Posterior vena cava (tissue), 2 donors: ENCODE results near the gene RNF214. TPM values are rescaled to one million over a fixed set of nuclear protein-coding genes. Genes with fewer than 3 reads are reported as not detected.
"Not testable (repeated sequence)": the region's sequence is repeated elsewhere in the genome, so short reads cannot be mapped to it uniquely, and the experiment has no call there.

Experiments used
- DNase-seq: peaks from one replicate; pipeline ENCODE4 v3.0.0-alpha.2; 2020; ENCODE audit warnings: low spot score
- intact Hi-C, 2 donors: fragments of 100-400 bp; cut with DNase I; formaldehyde crosslinking; loops; one replicate each; pipeline versions ENCODE4 v1.14.1 to v1.14.2; 2022 to 2023
- total RNA-seq, 2 donors: library from RNA; stranded (reverse); fragmentation: NEBNext Ultra II Directional; extraction: Animal tissue kit (Norgen Biotek cat#: 25700); gene quantifications; one replicate each; pipeline ENCODE4 v1.2.1, GENCODE V29; 2021
- donor health status: DM: yes; HTN: yes; CAD: no.
- donor health status: DM: yes; HTN: yes; CAD: no.

Gene RNF214
- total RNA-seq, 2 donors from 2014 or later, result 24.8 to 25.7 TPM

GRCh38 chr11:117258576-117258975 is 26.1 kb downstream of the RNF214 start:
- no peak for DNase-seq
- intact Hi-C loops, result loop anchor here in 1 of 2 donors (1.0 kb wide), 1 partner anchor 37 kb away; no protein-coding TSS in a partner anchor

- intact Hi-C loops, result no loop called here
- DNase-seq, result no peak
Observed at GRCh38 chr11:117259417-117259816, 26.9 kb downstream of the RNF214 start.

- DNase-seq, result not testable (repeated sequence)
- intact Hi-C loops, result loop anchor here in 1 of 2 donors (10.0 kb wide), 1 partner anchor 730 kb away; no protein-coding TSS in a partner anchor
Observed at GRCh38 chr11:117264624-117265323, 32.3 kb downstream of the RNF214 start.

GRCh38 chr11:117265745-117266144 is 33.3 kb downstream of the RNF214 start:
- no peak for DNase-seq
- intact Hi-C loops, result loop anchor here in 1 of 2 donors (10.0 kb wide), 1 partner anchor 731 kb away; no protein-coding TSS in a partner anchor

GRCh38 chr11:117269856-117270255 is 37.4 kb downstream of the RNF214 start:
- intact Hi-C loops, result loop anchor here in 1 of 2 donors (10.0 kb wide), 1 partner anchor 735 kb away; no protein-coding TSS in a partner anchor
- no peak for DNase-seq

GRCh38 chr11:117271208-117271607 is 38.7 kb downstream of the RNF214 start:
- intact Hi-C loops, result no loop called here
- no peak for DNase-seq

GRCh38 chr11:117272175-117272574 is 39.7 kb downstream of the RNF214 start:
- DNase-seq, intact Hi-C loops: not testable (repeated sequence)

GRCh38 chr11:117273550-117274289 is 41.2 kb downstream of the RNF214 start:
- DNase-seq, result no peak
- intact Hi-C loops, result no loop called here

- DNase-seq, result no peak
- intact Hi-C loops, result no loop called here
Observed at GRCh38 chr11:117278347-117278746, 45.9 kb downstream of the RNF214 start.

- no peak for DNase-seq
- intact Hi-C loops, result no loop called here
Observed at GRCh38 chr11:117279711-117280376, 47.4 kb downstream of the RNF214 start.

GRCh38 chr11:117281159-117281558 is 48.7 kb downstream of the RNF214 start:
- intact Hi-C loops, result no loop called here

GRCh38 chr11:117281869-117282268 is 49.4 kb downstream of the RNF214 start:
- DNase-seq, result no peak
- intact Hi-C loops, result no loop called here

More at GRCh38 chr11:117281159-117281558, 48.7 kb downstream of the RNF214 start:
- no peak for DNase-seq

GRCh38 chr11:117282956-117283355 is 50.5 kb downstream of the RNF214 start:
- intact Hi-C loops, result loop anchor here in 1 of 2 donors (1.0 kb wide), 1 partner anchor 93 kb away; no protein-coding TSS in a partner anchor
- no peak for DNase-seq

- intact Hi-C loops, result no loop called here
- DNase-seq, result no peak
Observed at GRCh38 chr11:117284053-117284452, 51.6 kb downstream of the RNF214 start.

- intact Hi-C loops, result no loop called here
- DNase-seq, result no peak
Observed at GRCh38 chr11:117286588-117286987, 54.1 kb downstream of the RNF214 start.

- no peak for DNase-seq
- intact Hi-C loops, result no loop called here
Observed at GRCh38 chr11:117287668-117288067, 55.2 kb downstream of the RNF214 start.

- DNase-seq, result no peak
- intact Hi-C loops, result no loop called here
Observed at GRCh38 chr11:117289795-117290194, 57.3 kb downstream of the RNF214 start.

GRCh38 chr11:117290809-117291396 is 58.4 kb downstream of the RNF214 start, which contains the start of gene BACE1-AS:
BACE1-AS (plus strand) TSS chr11:117291346.
- DNase-seq, result no peak
- intact Hi-C loops, result no loop called here

GRCh38 chr11:117292616-117293015 is 60.1 kb downstream of the RNF214 start:
- DNase-seq, result no peak
- intact Hi-C loops, result no loop called here
